GM12892 (cell line): ENCODE data around the gene NDUFB7.

Source experiments
- POLR2A ChIP-seq: IDR thresholded peaks from 2 replicates; pipeline ENCODE4 v1.6.1; 2011; ENCODE audit warnings: low read depth, low read length, control low read depth
- POLR2AphosphoS5 ChIP-seq: IDR thresholded peaks from 2 replicates; pipeline ENCODE4 v1.6.1; 2011; ENCODE audit warnings: low read depth, low read length, control low read depth

- TF ChIP-seq POLR2A (no peak), POLR2AphosphoS5 (no peak)
Observed at GRCh38 chr19:14519860-14520407, 51.9 kb downstream of the NDUFB7 start.
